GM19043 (cell line): ENCODE results near the gene TVP23C.
"Not testable (repeated sequence)": the region's sequence is repeated elsewhere in the genome, so short reads cannot be mapped to it uniquely, and the experiment has no call there.

Source experiments
- ATAC-seq: cut with Tn5 transposase; IDR thresholded peaks from one replicate; pipeline ENCODE4 v1.9.1; 2021; ENCODE audit warnings: low read depth; ENCODE audit not compliant: unreplicated experiment

The TVP23C gene

DNA sequence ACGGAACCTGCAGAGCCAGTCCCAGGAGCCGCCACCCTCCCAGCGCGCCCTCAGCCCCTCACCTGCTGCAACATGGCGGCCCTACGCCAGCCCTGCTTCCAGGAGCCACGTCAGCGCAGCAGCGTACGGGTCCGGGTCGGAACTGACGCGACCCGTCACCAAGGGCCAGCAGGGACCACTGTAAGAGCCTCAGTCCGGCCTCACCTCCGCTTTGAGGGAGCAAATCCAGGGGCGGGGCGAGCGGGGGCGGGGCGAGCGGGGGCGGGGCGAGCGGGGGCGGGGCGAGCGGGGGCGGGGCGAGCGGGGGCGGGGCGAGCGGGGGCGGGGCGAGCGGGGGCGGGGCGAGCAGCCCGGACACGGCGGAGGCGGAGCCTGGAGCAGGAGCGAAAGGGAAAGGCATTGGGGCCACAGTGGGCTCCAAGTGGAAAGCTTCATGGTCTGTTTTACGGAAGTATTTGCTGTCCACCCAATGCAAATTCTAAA lies at the start of gene TVP23C:
Gene TVP23C, minus strand, starts transcription at position 109 of the 483 bp plus-strand sequence. Its CDS starts 35 bp downstream, at position 74.
- ATAC-seq, result peak; percentile 65

DNA sequence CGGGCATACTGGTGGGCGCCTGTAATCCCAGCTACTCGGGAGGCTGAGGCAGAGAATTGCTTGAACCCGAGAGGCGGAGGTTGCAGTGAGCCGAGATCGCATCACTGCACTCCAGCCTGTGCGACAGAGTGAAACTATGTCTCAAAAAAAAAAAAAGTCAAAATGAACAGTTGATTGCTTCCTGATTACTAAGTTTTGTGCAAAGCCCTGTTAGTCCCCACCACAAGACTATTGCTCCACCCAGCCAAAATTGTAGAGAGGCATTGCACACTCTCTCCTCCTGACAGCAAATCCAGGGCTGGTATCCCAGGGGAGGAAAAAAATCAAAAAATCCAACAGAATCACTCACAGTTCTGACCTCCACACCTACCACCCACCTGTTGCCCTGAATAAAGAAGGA lies 29.7 kb upstream of the TVP23C start:
- ATAC-seq, result not testable (repeated sequence)

DNA sequence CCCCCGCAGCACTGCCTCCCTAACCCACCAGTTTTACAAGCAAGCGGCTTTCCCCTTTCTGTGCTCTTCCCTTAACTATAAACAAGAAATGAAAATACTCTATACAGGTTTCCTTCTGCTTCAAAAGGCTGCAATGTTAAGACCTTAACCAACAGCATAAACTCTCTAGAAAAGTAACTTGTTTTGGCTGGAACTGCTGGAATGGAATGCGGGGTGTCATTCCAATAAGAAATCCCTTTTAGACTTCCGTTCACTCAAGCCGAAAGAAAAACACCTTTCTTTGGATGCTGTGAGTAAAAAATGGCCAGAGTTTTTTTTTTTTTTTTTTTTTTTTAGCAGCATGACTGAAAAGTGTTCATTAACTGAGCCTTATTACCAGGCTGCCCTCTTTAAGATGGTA lies 28.7 kb upstream of the TVP23C start:
- ATAC-seq, result not testable (repeated sequence)

DNA sequence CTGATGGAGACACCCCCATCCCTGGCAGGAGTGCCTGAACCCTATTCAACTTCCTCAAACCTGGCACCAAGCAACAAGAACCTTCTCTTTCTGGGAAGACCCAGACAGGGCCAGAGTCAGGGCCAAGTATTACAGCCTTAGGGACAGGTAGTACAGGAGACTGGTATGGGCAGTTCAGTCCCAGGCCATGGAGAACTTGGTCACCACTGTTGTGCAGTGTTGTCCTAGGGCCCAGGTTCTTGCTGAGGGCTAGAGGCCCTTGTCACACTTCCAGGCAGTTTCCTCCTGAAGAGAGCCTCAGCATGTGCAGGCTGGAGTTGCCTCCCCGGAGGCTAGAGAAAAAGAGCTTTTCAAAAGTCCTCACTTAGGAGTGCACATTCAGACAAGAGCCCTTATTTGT lies 27.6 kb upstream of the TVP23C start:
- not testable (repeated sequence) for ATAC-seq

DNA sequence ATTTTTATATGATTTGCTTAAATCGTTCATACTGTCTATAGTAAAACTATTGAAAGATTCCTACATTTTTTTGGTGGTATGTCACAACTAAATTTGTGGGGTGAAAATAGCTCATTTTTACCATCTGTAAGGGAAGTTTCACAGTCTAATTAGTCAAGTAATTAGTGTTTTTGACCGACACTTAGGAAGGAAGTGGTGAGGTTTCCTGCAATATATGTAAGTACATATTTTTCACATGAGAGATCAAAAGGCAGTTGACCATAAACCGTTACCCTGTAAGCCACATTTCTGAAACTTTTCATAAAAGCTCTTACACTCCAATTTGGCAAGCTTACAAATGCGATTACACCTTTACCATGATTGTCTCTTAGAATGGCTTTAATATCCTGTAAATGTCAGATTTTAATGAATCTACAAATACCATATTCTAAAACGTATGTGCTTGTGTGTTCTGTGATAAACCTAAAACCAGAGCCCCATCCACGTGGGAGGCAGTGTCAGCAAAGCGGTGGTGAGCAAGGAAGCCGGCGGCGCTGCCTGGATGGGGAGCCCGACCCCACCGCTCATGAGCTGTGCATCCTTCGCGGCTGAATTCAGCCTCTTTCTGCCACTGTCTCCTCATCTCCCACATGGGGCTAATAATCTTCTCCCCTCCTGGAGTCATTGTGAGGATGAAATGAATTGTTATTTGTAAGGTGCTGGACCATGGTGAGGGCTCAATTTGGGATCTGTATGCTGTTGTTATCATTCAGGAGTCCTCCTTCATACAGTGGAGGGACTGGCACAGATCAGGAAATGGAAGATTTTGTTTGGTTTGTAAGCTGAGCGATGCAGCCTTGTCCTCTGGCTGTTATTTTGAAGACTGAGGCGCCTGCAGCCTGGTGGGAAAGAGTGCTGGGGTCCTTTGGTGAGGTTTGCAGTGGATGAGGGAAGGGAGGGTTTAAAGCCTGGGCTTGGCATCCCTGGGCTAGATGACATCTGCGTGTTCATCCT lies 26.6 kb upstream of the TVP23C start:
- peak; percentile 74 for ATAC-seq

DNA sequence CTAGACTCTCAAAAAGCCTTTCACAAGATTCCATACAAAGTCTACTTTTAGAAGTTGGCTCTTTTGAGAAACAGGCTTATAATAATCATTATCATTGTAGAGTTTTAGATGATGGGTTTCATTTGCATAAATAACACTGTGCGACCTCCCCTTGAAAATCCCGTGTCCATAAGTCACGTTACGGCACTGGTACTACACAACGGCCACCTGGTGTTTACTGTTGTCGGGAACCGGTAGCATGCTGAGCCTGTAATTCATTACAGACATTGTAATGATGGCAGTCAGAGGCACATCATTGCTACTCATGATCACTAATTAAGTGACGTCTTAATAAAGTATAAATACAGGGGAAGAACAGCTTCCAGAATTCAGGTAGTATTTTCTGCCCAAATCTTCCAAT lies 24.7 kb upstream of the TVP23C start:
- not testable (repeated sequence) for ATAC-seq

DNA sequence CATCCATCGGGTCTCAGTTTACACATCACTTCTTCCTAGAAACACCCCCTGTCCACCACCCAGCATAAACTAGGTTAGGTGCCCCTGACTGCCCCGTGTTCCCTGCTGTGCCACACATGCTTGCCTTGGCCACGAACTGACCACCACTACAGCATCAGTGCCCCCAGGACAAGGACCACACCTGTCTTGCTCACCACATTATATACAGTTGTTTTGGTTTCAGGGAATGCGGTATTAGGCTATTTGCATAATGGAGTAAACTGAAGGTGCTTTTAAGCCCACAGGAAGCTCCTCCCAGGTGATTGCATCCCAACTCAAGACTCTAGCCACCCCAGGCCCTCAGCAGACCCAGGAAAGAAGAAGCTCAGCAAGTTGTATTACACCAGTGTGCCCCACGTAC lies 20.0 kb upstream of the TVP23C start:
- ATAC-seq, result not testable (repeated sequence)

DNA sequence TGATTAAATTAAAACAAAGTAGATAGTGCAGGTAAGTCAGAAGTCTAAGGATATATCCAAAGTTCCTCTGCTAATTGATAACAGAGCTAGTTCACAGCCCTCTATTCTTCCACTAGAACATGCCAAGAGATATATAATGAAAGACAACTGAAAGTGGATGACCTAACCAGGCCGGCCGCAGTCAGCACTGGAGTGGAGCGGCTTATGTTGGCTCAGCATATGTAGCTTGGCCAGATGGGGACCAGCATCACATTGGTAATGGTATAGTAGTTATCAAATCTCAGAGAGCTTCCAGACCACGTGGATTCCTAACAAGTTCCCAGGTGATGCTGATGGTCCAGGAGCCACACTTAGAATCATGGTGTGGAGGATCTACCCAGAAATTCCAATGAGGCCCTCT lies 18.2 kb upstream of the TVP23C start:
- not testable (repeated sequence) for ATAC-seq

DNA sequence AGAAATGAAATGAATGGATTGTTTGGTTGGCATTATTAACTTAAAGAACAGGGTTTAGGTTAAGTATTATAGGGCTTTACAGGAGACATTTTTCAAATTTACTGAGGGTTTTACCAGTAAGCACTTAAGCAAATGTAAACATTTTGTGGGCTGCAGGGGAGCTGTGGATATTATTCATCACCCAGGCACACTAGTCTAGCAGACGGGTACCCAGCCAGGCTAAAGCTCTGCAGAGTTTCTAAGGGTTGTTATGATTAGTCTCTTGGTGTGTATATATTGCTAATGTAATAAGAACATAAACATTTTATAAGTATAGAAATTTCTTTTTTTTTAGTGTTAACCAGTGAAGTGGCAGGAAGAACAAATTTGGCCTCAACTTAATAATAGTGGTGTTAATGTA lies 13.6 kb upstream of the TVP23C start:
- not testable (repeated sequence) for ATAC-seq

DNA sequence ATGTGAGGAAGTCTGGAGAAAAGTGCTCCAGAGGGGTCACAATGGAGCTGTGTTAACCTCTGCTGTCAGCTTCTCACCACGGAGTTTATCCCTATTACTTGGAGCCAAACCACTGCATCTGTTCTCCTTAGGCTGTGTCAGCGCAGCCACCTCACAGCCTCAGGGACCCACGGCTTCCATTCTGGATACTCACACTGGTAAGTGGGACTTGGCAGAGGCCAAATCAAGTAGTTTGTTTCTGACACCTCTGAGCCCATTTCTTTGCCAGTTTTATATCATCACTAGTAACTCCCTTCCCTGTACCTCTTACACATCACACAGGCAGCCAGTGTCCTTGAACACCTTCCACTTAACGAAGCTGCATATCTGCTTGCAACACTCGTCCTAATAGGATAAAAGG lies 11.4 kb upstream of the TVP23C start:
- not testable (repeated sequence) for ATAC-seq

DNA sequence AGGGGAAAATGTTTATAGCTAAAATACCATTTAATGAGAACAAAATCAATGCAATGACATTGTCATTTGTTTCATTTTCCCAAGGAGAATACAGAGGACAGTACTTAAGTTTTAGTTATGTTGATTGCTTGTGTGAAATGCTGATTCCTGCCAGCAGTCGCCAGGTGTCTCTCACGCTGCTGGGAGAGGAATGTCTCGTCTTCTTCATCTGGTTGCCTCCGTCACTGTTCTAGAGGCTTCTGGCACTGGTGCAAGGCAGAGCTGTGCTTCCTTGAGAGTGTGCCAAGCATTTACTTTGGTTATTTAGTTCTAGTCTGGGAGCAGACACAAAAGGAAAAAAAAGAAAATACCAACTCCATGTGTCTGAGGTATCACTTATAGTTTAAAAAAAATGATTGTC lies 10.6 kb upstream of the TVP23C start:
- not testable (repeated sequence) for ATAC-seq

DNA sequence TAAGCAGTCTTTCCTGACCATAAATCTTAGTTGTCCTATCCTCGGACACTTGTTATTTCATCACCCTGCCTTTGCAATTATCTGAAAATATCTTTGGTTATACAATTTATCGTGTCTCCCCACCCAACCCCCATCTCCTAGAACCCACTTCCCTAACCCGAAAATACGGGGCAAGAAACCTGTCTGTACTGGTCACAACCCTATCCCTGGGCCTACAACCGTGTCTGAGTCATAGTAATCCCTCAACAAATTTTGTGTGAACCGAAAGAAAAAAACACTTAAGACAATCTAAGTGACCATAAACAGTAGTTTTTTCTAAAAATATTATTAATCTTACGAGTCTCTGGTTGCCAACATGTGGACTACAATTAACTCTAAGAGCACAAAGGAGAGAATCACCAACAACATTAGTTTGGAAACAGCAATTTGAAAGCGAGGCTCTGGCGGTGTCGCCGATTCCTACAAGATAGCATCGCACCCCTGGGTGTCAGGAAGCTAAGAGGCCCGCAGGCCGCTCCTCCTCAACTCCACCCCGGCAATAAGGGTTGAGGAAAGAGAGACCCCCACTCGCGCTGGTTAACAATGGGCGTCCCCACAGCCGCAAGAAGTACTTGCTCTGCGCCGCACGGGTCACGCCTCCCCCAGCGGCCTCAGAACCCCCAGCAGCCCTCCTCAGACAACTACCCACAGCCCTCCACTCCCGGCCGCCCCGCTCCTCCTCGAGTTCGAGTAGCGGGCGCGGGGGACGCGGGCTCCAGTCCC lies 489 bp downstream of the TVP23C start:
- ATAC-seq, result peak; percentile 15

DNA sequence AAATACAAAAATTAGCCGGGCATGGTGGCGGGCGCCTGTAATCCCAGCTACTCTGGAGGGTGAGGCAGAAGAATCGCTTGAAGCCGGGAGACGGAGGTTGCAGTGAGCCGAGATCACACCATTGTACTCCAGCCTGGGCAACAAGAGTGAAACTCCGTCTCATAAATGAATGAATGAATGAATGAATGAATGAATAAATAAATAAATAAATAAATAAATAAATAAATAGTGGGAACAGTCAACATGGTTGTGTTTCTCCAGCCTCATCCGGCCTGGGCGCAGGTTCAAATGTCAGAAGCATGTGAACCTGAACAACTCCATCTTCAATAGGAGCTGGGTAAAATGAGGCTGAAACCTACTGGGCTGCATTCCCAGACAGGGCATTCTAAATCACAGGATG lies 1.8 kb downstream of the TVP23C start:
- ATAC-seq, result not testable (repeated sequence)

DNA sequence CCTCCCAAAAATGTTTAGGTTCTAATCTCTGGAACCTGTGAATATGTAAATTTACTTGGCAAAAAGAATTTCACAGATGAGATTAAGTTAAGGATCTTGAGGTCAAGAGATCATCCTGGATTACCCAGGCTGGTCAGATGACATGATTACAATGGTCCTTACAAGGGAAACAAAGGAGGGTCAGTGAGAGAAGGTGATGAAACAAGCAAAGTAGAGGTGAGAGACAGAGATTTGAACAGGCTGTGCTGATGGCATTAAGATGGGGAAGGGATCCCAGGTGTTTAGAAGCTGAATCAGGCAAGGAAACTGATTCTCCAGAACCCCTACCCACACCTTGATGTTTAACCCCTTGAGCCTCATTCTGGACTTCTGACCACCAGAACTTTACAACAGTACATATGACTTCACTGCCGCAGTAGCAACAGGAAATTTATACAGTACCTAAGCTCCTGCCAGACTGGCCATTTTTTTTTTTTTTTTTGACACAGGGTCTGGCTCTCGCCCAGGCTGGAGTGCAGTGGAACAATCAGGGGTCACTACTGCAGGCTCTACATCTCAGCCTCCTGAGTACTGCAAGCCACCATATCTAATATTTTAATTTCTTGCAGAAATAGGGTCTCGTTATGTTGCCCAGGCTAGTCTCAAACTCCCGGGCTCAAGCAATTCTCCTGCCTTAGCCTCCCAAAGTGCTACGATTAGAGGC lies 4.7 kb downstream of the TVP23C start:
- ATAC-seq, result not testable (repeated sequence)

DNA sequence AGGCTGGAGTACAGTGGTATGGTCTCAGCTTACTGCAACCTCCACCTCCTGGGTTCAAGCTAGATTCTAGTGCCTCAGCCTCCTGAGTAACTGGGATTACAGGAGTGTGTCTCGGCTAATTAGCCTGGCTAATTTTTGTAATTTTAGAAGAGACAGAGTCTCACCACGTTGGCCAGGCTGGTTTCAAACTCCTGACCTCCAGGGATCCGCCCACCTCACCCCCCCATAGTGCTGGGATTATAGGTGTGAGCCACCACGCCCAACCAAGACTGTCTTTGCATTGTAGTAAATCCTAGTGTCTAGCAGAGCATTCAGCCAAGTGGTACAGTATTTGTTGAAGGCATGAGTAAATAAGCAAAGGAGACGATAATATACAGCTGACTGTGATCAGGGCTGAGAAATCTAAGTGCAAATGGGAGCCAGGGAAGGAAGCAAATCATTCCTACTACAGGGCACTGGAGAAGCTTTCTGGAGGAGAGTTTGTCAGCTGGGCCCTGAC lies 5.9 kb downstream of the TVP23C start:
- not testable (repeated sequence) for ATAC-seq

DNA sequence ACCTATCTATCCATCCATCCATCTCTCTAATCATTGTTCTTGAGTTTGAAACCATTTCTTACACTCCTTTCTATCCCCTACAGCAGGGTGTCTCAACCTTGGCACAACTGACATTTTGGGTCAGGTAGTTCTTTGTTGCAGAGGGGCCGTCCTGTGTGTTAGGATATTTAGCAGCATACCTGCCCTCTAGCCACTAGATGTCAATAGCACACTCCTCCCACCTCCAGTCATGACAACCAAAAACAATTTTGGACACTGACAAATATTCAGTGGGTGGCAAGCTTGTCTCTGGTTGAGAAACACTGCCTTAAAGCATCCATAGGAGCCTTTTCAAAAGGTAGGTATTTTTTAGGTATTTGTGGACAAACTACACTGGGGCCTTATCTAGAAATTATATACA lies 10.4 kb downstream of the TVP23C start:
- not testable (repeated sequence) for ATAC-seq

DNA sequence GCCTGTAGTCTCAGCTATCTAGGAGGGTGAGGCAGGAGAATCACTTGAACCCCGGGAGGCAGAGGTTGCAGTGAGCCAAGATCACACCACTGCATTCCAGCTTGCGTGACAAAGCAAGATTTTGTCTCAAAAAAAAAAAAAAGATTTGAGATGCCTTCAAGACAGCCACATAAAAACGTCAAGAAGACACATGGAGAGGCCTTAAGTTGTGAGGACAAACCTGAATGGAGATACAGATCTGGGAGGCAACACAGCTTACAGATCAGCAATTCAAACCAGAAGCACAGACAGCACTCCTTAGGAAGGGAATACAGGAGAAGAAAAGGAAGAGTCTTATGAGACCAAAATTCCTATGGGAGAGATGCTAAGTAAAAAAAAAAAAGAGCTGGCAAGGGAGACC lies 13.7 kb downstream of the TVP23C start:
- not testable (repeated sequence) for ATAC-seq

DNA sequence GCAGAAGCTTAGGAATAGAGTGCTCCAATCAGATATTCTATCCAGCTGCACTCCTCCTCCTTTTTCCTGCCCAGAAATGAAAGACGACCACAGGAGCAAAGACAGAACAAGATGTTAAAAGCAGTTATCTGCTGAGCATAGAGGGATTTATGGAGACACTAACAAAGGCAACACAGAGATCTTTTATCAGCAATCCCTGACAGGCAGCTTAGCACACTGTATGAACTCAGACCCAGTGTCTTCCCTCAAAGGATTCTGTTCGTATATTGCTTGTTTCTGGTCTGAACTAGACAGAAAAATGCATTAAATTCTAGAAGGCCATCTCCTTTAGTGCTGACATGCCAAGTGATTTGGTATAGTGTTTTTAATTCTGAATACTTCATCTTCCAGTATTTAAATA lies 16.7 kb downstream of the TVP23C start:
- ATAC-seq, result not testable (repeated sequence)

DNA sequence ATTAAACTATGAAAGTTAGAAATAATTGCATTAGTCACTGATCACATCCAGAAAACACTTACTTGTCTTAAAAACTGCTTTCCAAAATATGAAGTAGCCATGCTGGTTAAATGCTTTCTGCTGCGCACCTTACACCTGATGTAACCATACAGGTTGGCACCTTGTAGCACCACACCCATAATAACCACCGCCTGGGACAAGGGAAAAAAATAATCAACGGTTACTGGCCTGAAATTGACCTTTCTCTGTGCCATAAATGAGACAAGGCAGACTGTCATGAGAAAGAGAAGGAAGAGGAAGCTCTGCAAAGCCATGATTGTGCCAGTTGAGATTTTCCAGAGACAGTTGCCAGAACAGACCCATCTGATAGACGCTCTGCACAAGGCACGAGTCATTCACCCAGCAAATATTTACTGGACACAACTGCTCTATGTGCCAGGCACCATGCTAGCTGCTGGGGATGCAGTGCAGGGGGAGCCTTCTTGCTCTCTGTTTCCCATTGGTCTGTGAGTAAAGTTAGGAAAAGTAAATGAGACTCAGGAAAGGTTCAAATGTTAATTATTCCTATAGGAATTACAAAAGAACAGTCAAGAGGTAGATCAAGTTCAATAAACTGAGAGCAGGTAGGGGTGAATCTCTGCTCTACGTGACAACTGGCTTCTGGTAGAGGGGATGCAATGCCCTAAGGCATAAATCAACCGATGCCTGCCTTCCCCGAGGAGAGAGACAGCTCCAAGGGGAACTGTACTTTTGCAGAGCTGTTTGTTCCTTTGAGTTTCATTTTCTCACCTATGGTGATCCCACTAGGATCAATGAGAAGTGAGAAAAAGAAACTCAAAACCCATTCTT lies 22.7 kb downstream of the TVP23C start:
- ATAC-seq, result not testable (repeated sequence)
